Stimulated activated CD4-positive, alpha-beta T cell treated with anti-CD3 and anti-CD28 coated beads, Interleukin-12 subunit alpha, Interleukin-12 subunit beta, amount 100 ng/mL, for 4 hours (primary cell): ENCODE measurements around the gene PRR14L.
"Not testable (repeated sequence)": the region's sequence is repeated elsewhere in the genome, so short reads cannot be mapped to it uniquely, and the experiment has no call there.

Experiments
- DNase-seq: peaks from one replicate; pipeline ENCODE4 v3.0.0-alpha.2; 2020

Gene PRR14L

GRCh38 chr22:31681349-31682345 lies 68.3 kb downstream of the PRR14L start:
- DNase-seq: no peak

- no peak for DNase-seq
Measured at GRCh38 chr22:31680861-31681341, 69.0 kb downstream of the PRR14L start.

GRCh38 chr22:31678748-31679147 lies 71.2 kb downstream of the PRR14L start:
- no peak for DNase-seq

GRCh38 chr22:31676700-31677099 lies 73.2 kb downstream of the PRR14L start:
- peak; percentile 90 for DNase-seq

GRCh38 chr22:31674219-31674618 lies 75.7 kb downstream of the PRR14L start:
- not testable (repeated sequence) for DNase-seq

GRCh38 chr22:31668849-31669248 lies 81.1 kb downstream of the PRR14L start:
- not testable (repeated sequence) for DNase-seq

- DNase-seq: no peak
Measured at GRCh38 chr22:31662668-31663037, 87.3 kb downstream of the PRR14L start.

- peak; percentile 94 for DNase-seq
Measured at GRCh38 chr22:31661851-31662667, 87.9 kb downstream of the PRR14L start, which contains the start of gene PISD. TSS of gene PISD (minus strand) at chr22:31662215. CDS start at chr22:31662208, 7 bp downstream.

GRCh38 chr22:31660860-31661341 lies 89.0 kb downstream of the PRR14L start:
- peak; percentile 27 for DNase-seq

- DNase-seq: no peak
Measured at GRCh38 chr22:31659246-31659645, 90.7 kb downstream of the PRR14L start.

GRCh38 chr22:31654408-31654807 lies 95.5 kb downstream of the PRR14L start:
- no peak for DNase-seq

GRCh38 chr22:31653944-31654343 lies 96.0 kb downstream of the PRR14L start:
- DNase-seq: no peak

- DNase-seq: no peak
Measured at GRCh38 chr22:31652911-31653684, 96.8 kb downstream of the PRR14L start.

GRCh38 chr22:31652088-31652487 lies 97.8 kb downstream of the PRR14L start:
- DNase-seq: no peak

- DNase-seq: no peak
Measured at GRCh38 chr22:31651664-31652063, 98.3 kb downstream of the PRR14L start.

GRCh38 chr22:31650391-31650790 lies 99.5 kb downstream of the PRR14L start:
- no peak for DNase-seq

- no peak for DNase-seq
Measured at GRCh38 chr22:31647523-31648320, 102.2 kb downstream of the PRR14L start.

GRCh38 chr22:31647066-31647465 lies 102.9 kb downstream of the PRR14L start:
- no peak for DNase-seq

GRCh38 chr22:31646186-31647019 lies 103.5 kb downstream of the PRR14L start:
- peak; percentile 34 for DNase-seq

GRCh38 chr22:31639436-31640039 lies 110.4 kb downstream of the PRR14L start:
- no peak for DNase-seq
